ENCODE data around the gene HSDL1.

GRCh38 chr16:84144209-84144858 is 643 bp downstream of the HSDL1 start:
- TF ChIP-seq EZH2 (IDR thresholded peaks at IDR 0.05; ENCODE audit: insufficient read depth, poor library complexity, severe bottlenecking) = no peak
- no peak for TF ChIP-seq EZH2phosphoT487 (IDR thresholded peaks at IDR 0.05; ENCODE audit: insufficient read depth, low read depth)

Measured in GM23248 (cell line).